Measurements from ENCODE around the gene EIF4A2. TPM values are rescaled to one million over a fixed set of nuclear protein-coding genes. Genes with fewer than 3 reads are reported as not detected.
A peak's percentile ranks its signal among the peaks of the same experiment; 100 is the strongest.

EIF4A2 gene
- total RNA-seq, 4 donors from 2014 or later, result 172 to 363 (median 205) TPM

- no peak for DNase-seq
- peaks cover 7 to 36% (median 17%) of the 10 kb centered on the region in 3 donors for H3K4me1 ChIP-seq
- no peaks in the 10 kb centered on the region for H3K9me3 ChIP-seq
- no peaks in the 10 kb centered on the region for H3K36me3 ChIP-seq
- intact Hi-C loops (cut with DNase I), result no loop called here
- whole genome bisulfite sequencing, 2 donors, result 0 to 37% methylated on average over 4 to 7 of the region's 80 CpGs
- peak overlapping the region in 3 of 4 donors; percentile 51 to 71 (median 55) for H3K27ac ChIP-seq
- TF ChIP-seq CTCF (IDR thresholded peaks at IDR 0.05) (no peak), POLR2A (IDR thresholded peaks at IDR 0.05) (peak in 2 of 4 donors; percentile 26 to 79)
- H3K4me3 ChIP-seq, result peak overlapping the region; percentile 54 to 81 (median 67)
- H3K27me3 ChIP-seq, result peaks cover 4 to 92% (median 30%) of the 10 kb centered on the region in 4 donors
These were observed 43.8 kb downstream of the EIF4A2 start for GRCh38 chr3:186826976-186827857.

- DNase-seq, result no peak
- H3K9me3 ChIP-seq, result no peaks in the 10 kb centered on the region
- WGBS, 2 donors, result 29% methylated on average over 5 of the region's 5 CpGs
- H3K27me3 ChIP-seq, result peaks cover 4 to 96% (median 30%) of the 10 kb centered on the region in 4 donors
- H3K4me1 ChIP-seq, result peaks cover 7 to 36% (median 17%) of the 10 kb centered on the region in 3 donors
- H3K4me3 ChIP-seq, result no peak overlapping the region
- intact Hi-C loops (cut with DNase I), result no loop called here
- no peaks in the 10 kb centered on the region for H3K36me3 ChIP-seq
- TF ChIP-seq POLR2A (IDR thresholded peaks at IDR 0.05), result no peak
- TF ChIP-seq CTCF (IDR thresholded peaks at IDR 0.05), result no peak
- H3K27ac ChIP-seq, result no peak overlapping the region
These were observed 45.0 kb downstream of the EIF4A2 start for GRCh38 chr3:186828340-186828739.

DNA sequence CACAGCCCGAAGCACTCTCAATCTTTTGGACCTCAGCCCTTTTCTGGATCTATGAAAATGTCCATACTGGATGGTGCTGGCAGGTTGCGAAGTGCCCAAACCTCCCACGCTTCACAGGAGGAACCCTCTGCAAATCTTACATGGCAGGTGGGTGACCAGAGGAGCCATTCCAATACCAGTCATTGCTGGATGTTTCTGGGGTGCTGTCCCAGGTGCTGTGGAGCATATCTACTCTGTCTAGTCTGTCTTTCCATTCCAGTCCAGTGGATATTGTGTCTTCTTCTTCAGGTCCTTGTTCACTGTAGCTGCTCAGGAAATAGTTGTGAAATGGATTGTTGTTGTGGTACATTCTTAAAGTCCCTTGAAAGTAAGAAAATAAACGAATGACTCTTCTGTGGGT, 48.4 kb downstream of the EIF4A2 start:
- TF ChIP-seq POLR2A (IDR thresholded peaks at IDR 0.05) (no peak), CTCF (IDR thresholded peaks at IDR 0.05) (no peak)
- H3K4me3 ChIP-seq, result no peak overlapping the region
- WGBS, 2 donors, result 68 to 70% methylated on average over 4 of the region's 4 CpGs
- DNase-seq, result no peak
- peaks cover under 1 to 16% (median under 1%) of the 10 kb centered on the region in 3 donors for H3K4me1 ChIP-seq
- peaks cover 4 to 81% (median 16%) of the 10 kb centered on the region in 4 donors for H3K27me3 ChIP-seq
- intact Hi-C loops (cut with DNase I), result no loop called here
- no peaks in the 10 kb centered on the region for H3K36me3 ChIP-seq
- H3K9me3 ChIP-seq, result no peaks in the 10 kb centered on the region
- no peak overlapping the region for H3K27ac ChIP-seq

GRCh38 chr3:186832276-186832675, 48.9 kb downstream of the EIF4A2 start:
- 85 to 100% methylated on average over 1 of the region's 1 CpG for WGBS, 2 donors
- Histone ChIP-seq H3K4me3 (no peak overlapping the region), H3K9me3 (no peaks in the 10 kb centered on the region), H3K4me1 (peaks cover 0 to 12% (median 0%) of the 10 kb centered on the region in 3 donors), H3K27me3 (peaks cover 4 to 77% (median 16%) of the 10 kb centered on the region in 4 donors), H3K27ac (no peak overlapping the region), H3K36me3 (no peaks in the 10 kb centered on the region)
- DNase-seq, result no peak
- intact Hi-C loops (cut with DNase I), result no loop called here
- TF ChIP-seq CTCF (IDR thresholded peaks at IDR 0.05), result no peak
- no peak for TF ChIP-seq POLR2A (IDR thresholded peaks at IDR 0.05)

Small RNA genes lying within 50 kb of the gene (small RNA-seq; reads per million reads assigned to genes)
- gene RF00092 (0 reads per million in 4 donors), gene RNU6-1105P (0 reads per million in 4 donors), gene SNORA4 (0 reads per million in 4 donors), gene SNORA63 (0 reads per million in 4 donors), gene SNORA81 (0 reads per million in 4 donors), gene SNORD2 (0 reads per million in 4 donors)

Other genes starting within 250 kb of the EIF4A2 start
- 1 to 10 TPM in 3 of 4 donors, under 1 TPM in 1; 0.26 to 2.7 (median 1.6) TPM for gene CRYGS, start 239.2 kb upstream of the EIF4A2 start, total RNA-seq
- 10 to 100 TPM in 1 of 4 donors, 1 to 10 TPM in 3; 6.9 to 10.5 (median 7.9) TPM for gene TBCCD1, start 216.2 kb upstream of the EIF4A2 start, total RNA-seq
- 10 to 100 TPM; 39.5 to 65.3 (median 47.3) TPM for gene DNAJB11, start 212.9 kb upstream of the EIF4A2 start, total RNA-seq
- gene AHSG, start 170.5 kb upstream of the EIF4A2 start, total RNA-seq, result not detected
- gene FETUB, start 143.2 kb upstream of the EIF4A2 start, total RNA-seq, result 10 to 100 TPM in 1 of 4 donors, 1 to 10 TPM in 1, under 1 TPM in 2; 0.26 to 23.3 (median 5.0) TPM
- not detected for gene HRG, start 117.6 kb upstream of the EIF4A2 start, total RNA-seq
- not detected for gene KNG1, start 66.2 kb upstream of the EIF4A2 start, total RNA-seq
- 10 to 100 TPM in 3 of 4 donors, 1 to 10 TPM in 1; 6.6 to 23.5 (median 15.9) TPM for gene RFC4, start 22.9 kb downstream of the EIF4A2 start, total RNA-seq
- not detected for gene ADIPOQ, start 59.1 kb downstream of the EIF4A2 start, total RNA-seq
- 10 to 100 TPM in 2 of 4 donors, 1 to 10 TPM in 2; 6.0 to 44.2 (median 15.2) TPM for gene ST6GAL1, start 146.9 kb downstream of the EIF4A2 start, total RNA-seq

Data from esophagus squamous epithelium (tissue), 5 donors.